GM19099 (cell line): ENCODE results near the gene C19orf73.

Experiments
- POLR2A ChIP-seq: IDR thresholded peaks from 3 replicates; pipeline ENCODE4 v1.6.1; 2011; ENCODE audit warnings: low read depth; ENCODE audit not compliant: insufficient read length; ENCODE audit errors: extremely low read depth

The C19orf73 gene

DNA sequence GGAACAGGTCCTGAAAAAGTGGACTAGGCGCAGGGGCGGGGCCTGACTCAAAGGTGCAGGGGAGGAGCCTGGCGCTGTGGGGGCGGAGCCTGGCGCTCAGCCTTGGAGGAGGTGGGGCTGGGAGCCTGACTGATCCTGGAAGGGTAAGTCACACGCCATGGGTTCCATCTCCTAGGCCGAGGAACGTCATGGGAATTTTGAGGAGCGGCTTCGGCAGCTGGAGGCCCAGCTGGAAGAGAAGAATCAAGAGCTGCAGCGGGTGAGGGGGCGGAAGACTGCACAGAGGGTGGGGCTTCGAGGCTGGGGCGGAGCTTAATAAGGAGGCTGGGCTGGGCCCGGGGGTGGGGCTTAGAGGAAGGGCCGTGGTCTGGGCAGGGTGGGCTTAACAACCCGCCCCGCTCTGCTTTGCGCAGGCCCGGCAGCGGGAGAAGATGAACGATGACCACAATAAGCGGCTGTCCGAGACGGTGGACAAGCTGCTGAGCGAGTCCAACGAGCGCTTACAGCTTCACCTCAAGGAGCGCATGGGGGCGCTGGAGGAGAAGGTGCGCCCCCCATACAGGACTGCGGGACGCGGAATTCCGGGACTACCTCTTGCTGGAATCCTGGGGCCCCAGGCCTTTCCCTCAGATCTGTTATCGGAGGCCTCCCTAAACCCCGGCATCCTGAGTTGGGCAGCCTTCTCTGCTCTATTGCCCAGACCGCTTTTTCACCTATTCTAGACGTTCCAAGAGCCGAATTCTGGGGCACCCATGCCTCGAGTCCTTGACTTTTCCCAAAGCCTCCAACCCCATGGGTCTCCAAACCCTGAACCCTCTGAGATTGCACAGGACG, 14.9 kb upstream of the C19orf73 start:
- no peak for TF ChIP-seq POLR2A

DNA sequence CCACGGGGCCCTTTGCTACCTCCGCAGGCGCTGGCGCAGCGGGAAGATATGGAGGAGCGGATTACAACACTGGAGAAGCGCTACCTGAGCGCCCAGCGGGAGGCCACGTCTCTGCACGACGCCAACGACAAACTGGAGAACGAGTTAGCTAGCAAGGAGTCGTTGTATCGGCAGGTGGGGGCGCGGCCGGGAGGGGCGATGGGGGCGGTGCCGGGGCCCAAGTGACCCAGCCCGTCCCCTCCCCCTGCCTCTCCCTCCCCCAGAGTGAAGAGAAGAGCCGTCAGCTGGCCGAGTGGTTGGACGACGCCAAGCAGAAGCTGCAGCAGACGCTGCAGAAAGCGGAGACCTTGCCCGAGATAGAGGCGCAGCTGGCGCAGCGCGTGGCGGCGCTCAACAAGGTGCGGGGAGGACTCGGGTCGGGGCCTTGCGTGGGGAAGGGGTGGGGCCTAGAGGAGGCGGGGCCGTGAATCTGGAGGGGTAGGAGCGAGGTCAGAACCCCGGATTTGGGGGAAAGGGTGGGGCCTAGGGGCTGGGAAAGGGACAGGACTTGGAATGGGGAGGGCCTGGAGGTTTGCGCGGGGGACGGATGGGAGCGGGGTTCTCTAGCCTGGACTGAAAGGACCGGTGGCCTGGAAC, 14.1 kb upstream of the C19orf73 start:
- TF ChIP-seq POLR2A: no peak

DNA sequence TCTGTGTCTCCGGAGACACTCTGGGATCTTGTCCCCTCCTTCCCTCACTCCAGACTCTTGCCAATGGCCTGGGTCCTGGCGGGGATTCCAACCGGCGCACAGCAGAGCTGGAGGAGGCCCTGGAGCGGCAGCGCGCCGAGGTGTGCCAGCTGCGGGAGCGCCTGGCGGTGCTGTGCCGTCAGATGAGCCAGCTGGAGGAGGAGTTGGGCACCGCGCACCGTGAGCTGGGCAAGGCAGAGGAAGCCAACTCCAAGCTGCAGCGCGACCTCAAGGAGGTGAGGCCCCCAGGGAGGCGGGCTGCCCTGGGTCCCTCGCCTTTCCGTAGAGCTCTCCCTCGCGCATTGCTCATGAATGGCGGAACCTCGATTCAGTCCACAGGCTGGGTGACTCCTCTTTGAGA, 11.4 kb upstream of the C19orf73 start:
- no peak for TF ChIP-seq POLR2A

DNA sequence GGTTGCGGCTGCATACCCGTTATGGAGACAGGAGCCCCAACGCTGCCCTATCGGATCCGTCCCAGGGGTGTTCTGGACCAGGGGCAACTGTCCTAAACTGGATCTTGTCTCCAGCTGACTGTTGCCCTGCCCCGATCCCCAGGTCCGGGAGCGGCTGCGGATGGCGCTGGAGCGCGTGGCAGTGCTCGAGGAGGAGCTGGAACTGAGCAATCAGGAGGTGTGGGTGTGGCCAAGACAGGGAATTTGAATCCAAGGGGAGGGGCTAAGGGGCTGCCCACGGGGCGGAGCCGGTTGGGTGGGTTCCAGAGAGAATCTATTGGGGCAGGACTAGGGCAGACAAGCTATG, 10.3 kb upstream of the C19orf73 start:
- no peak for TF ChIP-seq POLR2A

DNA sequence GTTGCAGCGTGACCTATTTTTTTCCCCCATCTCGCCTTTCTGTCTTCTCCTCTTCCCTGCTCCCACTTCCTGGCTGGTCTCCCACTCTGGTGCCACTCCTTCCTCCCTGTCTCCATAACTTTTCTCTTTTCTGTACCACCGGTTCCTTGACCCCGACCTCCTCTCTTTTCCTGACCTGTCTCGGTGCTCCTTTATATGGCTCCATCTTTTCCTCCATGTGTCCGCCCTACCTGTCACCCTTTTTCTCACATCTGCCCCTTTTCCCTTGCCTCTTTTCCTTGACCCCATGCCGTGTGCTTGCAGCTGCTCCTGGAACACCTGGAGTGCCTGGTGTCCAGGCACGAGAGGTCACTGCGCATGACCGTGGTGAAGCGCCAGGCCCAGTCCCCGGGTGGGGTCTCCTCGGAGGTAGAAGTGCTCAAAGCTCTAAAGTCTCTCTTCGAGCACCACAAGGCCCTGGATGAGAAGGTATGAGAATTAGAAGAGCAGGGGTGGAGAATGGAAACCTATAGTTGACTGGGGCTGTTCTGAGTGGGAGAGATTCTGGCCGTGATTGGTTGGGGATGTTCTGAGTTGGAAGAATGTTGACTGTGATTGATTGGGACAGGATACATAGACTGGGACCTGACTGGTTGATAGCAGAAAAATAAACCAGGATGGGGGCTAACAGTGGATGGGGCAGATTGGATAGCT, 9.7 kb upstream of the C19orf73 start:
- no peak for TF ChIP-seq POLR2A

DNA sequence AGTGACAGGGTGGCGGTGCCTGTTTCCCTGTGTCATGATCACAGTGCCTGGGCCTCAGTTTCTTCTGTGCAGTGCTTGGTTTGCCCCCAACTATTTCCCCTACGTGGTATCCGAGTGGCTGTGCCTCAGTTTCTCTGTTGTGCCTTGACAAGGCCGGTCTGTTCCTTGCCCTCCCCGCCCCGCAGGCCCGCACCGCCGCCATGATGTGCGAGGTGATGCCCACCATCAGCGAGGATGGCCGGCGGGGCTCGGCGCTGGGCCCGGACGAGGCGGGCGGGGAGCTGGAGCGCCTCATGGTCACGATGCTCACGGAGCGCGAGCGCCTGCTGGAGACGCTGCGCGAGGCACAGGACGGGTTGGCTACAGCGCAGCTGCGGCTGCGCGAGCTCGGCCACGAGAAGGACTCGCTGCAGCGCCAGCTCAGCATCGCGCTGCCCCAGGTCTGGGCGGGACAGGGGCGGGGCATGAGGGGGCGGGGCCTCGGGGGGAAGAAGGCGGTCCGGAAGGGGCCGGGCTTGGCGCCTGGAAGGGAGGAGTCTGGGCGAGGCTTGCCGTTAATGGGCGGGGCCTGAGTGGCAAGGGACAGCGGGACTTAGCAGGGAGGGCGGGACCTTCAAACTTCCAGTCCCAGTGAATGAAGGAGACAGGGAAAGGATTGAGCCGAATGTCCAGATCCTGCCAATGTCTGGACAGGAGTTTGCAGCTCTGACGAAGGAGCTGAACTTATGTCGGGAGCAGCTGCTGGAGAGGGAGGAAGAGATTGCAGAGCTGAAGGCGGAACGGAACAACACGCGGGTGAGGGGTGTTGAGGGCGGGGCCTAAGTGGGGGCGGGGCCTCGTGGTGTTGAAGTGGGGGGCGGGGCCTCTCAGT, 9.0 kb upstream of the C19orf73 start:
- TF ChIP-seq POLR2A: peak; percentile 43

DNA sequence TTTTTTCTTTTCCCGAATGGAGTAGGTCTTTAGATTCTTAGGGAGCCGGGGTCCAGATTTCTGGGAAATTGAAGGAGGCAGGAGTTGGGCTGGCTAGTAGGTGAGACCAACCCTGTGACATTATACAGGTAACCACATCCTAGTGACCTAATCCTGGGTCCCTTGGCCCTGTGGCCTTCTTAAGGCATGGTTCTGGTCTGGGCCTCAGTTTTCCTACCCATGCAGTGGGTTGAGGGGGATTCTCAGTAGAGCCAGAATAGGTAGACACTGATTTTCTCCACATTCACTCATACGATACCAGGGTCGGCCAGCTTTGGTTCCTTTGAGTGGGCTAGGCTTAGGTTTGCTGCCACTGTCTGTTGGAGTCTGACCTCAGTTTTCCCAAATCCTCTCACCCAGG, 7.6 kb upstream of the C19orf73 start:
- TF ChIP-seq POLR2A: no peak

DNA sequence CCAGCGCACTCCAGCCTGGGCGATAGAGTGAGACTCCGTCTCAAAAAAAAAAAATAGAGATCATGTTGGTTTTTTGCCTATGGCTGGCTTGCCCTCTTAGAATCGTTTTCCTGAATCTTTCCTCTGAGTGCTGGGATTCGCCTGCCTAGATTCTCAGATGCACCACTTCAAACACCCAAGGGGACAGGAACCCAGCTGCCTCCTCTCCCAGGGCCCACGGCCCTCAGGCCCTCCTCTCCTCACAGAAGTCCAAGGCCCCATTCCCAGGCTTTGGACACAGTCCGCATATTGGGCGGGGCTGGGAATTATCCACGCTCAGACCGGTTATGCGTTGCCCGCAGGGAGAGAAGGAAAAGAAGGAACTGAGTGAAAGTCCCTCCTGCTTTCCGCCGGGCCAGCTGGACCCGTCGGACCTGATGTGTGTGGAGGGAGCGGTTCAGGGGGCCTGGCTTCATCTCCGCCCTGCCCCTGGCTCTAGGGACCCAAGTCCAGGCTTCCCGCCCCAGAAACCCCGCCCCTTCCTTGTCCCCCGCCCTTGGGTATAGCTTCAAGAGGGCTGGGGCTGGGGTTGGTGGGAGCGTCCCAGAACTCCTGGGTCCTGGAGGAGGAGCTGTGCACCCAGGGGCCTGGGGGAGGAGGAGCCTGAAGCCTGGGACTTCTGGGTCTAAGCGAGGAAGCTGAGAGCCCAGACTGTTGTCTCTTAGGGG, 6.2 kb upstream of the C19orf73 start:
- no peak for TF ChIP-seq POLR2A

DNA sequence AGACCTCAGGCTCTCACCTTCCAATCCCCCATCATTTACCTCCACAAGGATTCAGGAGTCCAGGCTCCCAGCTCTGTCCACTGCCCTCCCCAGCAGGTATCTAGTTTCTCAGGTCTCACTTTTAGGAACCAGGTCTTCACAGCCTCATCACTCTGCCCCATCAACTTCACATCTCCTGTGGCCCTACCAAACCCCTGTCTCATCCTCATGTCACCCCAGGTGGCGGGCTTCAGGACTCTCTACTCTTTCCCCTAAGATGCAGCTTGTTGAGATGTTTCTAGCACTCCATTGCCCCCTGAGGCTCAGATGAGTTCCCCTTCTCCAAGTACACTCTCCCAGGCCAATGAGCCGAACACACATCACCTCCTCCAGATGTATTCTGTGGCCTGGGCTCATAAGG, 1.9 kb upstream of the C19orf73 start:
- TF ChIP-seq POLR2A: no peak

DNA sequence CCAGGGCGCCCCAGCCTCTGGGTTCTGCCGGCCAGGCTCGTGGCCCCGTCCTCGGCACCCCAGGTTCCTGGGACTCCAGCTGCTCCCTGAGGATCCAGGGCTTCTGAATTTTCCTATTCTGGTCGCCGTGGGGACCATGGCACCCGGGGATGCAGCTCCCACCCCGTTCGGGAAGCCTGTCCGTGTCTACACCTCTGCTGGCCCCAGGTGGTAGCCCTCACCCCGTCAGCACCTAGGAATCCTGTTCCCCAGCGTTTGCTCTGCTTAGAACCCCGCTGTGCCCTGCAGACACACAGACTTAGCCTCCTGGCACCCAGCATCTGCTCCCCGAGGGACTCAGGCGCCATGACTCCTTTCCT, 1.4 kb upstream of the C19orf73 start:
- TF ChIP-seq POLR2A: no peak

DNA sequence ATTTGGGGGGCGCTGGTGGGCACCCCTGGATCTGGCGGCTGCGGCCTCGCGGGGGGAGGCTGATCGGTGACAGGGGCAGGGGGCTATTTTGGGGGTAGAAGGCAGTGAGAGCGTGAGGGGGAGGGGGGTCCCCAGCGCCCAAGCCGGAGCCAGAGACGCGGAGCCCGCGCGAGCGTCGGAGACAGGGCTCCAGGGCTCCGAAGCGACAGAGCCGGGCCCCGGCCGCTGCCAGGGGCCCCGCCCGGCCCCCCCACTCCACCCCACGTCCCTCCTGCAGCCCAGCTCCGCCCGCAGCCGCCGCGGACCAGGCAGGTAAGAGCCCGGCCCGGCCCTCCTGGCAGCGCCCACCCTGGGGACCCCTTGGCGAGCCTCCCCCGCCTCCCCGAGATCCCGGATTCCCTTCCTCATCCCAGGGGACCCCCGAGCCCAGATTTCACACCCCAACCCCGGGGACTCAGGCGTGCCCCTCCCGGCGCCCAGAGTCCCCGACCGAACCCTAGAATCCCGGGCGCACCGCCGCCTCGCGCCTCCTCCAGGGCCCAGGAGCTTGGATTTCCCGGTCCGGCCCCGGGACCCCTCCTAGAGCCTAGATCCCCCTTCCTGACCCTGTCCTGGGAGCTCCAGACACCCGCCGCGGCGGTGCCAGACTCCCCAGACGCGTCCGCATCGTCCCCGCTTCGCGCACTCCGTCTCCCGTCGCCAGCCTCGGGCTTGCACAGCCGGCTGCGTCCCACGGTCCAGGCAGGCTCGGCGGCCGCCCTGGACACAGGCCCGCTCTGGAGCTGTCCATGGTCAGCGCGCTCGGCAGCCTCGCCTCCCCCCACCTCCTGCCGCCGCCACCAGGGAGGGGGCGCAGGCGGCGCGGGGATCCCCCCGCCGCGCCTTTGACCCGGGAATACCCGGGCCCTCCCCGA, 725 bp upstream of the C19orf73 start, which contains the start of gene PPFIA3:
Gene PPFIA3 (plus strand): TSS at position 134 of the 914 bp plus-strand sequence. CDS start 8,330 bp downstream, outside the sequence.
- TF ChIP-seq POLR2A: no peak

DNA sequence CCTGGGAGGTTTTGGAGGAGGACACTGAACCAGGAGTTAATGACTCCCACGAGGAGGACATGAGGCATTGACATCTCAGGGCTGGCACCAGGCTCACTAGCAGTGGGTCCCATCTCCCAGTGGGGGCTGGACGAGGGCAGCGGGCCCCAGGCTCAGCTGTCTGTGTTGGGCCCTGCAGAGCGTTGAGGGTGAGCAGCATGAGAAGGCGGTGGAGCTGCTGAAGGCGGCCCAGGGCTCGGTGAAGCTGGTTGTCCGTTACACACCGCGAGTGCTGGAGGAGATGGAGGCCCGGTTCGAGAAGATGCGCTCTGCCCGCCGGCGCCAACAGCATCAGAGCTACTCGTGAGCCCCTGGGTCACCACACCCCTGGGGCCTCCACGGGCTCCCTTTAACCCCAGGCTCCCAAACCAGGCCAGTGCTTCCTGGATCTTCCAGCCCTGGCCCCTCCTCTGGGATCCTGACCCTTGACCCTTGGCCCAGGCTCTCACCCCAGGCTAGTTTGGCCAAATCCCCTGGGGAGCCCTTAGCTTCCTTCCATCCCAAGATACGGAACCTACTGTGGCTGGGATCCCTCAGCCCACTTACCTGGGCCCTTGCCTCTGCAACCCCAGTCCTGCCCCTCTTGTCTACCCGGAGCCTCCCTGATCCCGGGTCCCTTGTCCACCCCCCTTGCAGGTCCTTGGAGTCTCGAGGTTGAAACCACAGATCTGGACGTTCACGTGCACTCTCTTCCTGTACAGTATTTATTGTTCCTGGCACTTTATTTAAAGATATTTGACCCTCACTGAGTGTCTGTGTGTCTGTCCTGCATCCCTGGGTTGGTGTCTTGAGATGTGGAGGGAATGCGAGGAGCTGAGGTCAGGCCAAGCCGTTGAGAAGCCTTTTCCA, 1.0 kb downstream of the C19orf73 start:
- TF ChIP-seq POLR2A: no peak
